Common myeloid progenitor, CD34-positive (primary cell): ENCODE data around the gene TTC23.

ENCODE experiments used
- CTCF ChIA-PET: fragments of 350-600 bp; sonication (Branson Sonifier 250); formaldehyde crosslinking; loops from one replicate; lab custom pipeline; 2021; ENCODE audit warnings: antibody characterized with exemption; lab: Charles Lee
- POLR2A ChIA-PET: fragments of 350-600 bp; sonication (Branson Sonifier 250); formaldehyde crosslinking; loops from one replicate; lab custom pipeline; 2021; ENCODE audit warnings: antibody characterized with exemption; lab: Charles Lee
- DNase-seq, 3 donors: peaks; one replicate each; pipeline versions ENCODE4 v3.0.0 to v3.0.0-alpha.2; 2013
- H3K27ac ChIP-seq, 2 experiments: 1 replicate in 1 of 2; 2 replicates in 1 of 2; pipeline ENCODE4 v1.7.0; 2013; ENCODE audit warnings: inconsistent platforms in 2 of 2, low read length in 2 of 2, mild to moderate bottlenecking in 2 of 2, low read depth in 1 of 2, moderate library complexity in 1 of 2; ENCODE audit not compliant: severe bottlenecking in 2 of 2, insufficient read depth in 1 of 2, poor library complexity in 1 of 2
- H3K27me3 ChIP-seq, 5 experiments: replicated peaks in 2 of 5; 1 replicate in 3 of 5; 2 replicates in 2 of 5; pipeline versions ENCODE4 v1.6.1 to v1.7.0; 2013; ENCODE audit warnings: low read length in 4 of 5, mild to moderate bottlenecking in 2 of 5, moderate library complexity in 2 of 5, inconsistent platforms in 1 of 5; ENCODE audit not compliant: insufficient read depth in 5 of 5, control insufficient read depth in 4 of 5
- H3K36me3 ChIP-seq, 4 experiments: 1 replicate in 2 of 4; 2 replicates in 2 of 4; pipeline versions ENCODE4 v1.6.1 to v1.7.0; 2013; ENCODE audit warnings: low read length in 3 of 4, control low read depth in 1 of 4, mild to moderate bottlenecking in 1 of 4; ENCODE audit not compliant: control insufficient read depth in 4 of 4, insufficient read depth in 4 of 4
- H3K4me1 ChIP-seq, 4 experiments: 1 replicate in 3 of 4; 2 replicates in 1 of 4; pipeline versions ENCODE4 v1.6.1 to v1.7.1; 2013; ENCODE audit warnings: low read length in 3 of 4, mild to moderate bottlenecking in 3 of 4, control low read depth in 1 of 4, inconsistent platforms in 1 of 4, moderate library complexity in 1 of 4; ENCODE audit not compliant: control insufficient read depth in 4 of 4, insufficient read depth in 4 of 4; ENCODE audit errors: control extremely low read depth in 1 of 4
- H3K4me3 ChIP-seq, 7 experiments: 1 replicate in 4 of 7; 2 replicates in 3 of 7; pipeline versions ENCODE4 v1.5.1 to v1.7.0; 2013; ENCODE audit warnings: mild to moderate bottlenecking in 7 of 7, low read length in 6 of 7, moderate library complexity in 6 of 7, inconsistent platforms in 2 of 7, low read depth in 2 of 7, control low read depth in 1 of 7; ENCODE audit not compliant: insufficient read depth in 4 of 7, control insufficient read depth in 1 of 7; ENCODE audit errors: extremely low read depth in 1 of 7
- H3K9me3 ChIP-seq, 5 experiments: 1 replicate in 4 of 5; 2 replicates in 1 of 5; pipeline versions ENCODE4 v1.6.1 to v1.7.1; 2013; ENCODE audit warnings: low read length in 4 of 5, mild to moderate bottlenecking in 2 of 5, inconsistent platforms in 1 of 5, low read depth in 1 of 5, moderate library complexity in 1 of 5; ENCODE audit not compliant: control insufficient read depth in 4 of 5, insufficient read depth in 2 of 5; ENCODE audit errors: control extremely low read depth in 1 of 5
- WGBS: methylation state at CpG from one replicate; pipeline ENCODE4 v1.1.5; 2013; ENCODE audit not compliant: insufficient coverage; 5-methylcytosine and 5-hydroxymethylcytosine counted together

The TTC23 gene

DNA sequence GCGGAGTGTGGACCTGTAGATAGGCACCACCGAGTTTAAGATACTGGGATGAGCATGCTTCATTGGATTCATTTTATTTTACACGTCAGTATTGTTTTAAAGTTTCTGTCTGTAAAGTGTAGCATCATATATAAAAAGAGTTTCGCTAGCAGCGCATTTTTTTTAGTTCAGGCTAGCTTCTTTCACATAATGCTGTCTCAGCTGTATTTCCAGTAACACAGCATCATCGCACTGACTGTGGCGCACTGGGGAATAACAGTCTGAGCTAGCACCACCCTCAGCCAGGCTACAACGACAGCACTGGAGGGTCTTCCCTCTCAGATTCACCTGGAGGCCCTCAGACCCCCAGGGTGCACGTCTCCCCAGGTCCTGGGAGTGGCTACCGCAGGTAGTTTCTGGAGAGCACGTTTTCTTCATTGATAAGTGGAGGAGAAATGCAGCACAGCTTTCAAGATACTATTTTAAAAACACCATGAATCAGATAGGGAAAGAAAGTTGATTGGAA is 115.0 kb downstream of the TTC23 start:
- POLR2A ChIA-PET = no interaction called here

DNA sequence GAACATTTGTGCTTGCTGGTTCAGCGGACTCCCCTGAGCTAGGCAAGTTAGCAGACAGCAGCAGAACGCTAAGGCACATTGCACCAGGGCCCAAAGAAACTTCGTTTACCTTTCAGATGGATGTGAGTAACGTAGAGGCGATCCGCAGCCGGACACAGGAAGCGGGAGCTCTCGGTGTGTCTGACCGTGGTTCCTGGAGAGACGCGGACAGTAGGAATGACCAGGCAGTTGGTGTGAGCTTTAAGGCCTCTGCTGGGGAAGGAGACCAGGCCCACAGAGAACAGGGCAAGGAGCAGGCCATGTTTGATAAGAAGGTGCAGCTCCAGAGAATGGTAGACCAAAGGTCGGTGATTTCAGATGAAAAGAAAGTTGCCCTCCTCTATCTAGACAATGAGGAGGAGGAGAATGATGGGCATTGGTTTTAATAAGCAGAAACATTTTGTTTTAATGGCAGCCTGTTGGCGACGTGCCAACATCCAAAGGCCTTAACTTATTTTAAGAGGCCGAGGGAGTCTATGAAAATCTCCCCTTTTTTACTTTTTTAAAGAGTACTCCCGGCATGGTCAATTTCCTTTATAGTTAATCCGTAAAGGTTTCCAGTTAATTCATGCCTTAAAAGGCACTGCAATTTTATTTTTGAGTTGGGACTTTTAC is 116.6 kb downstream of the TTC23 start:
- ChIA-PET POLR2A (no interaction called here), CTCF (no interaction called here)
- peaks cover 0 to 5% (median 0%) of the 10 kb centered on the region in 4 experiments for H3K36me3 ChIP-seq

More for the DNA sequence above, 115.0 kb downstream of the TTC23 start:
- CTCF ChIA-PET = no interaction called here
- H3K9me3 ChIP-seq = no peaks in the 10 kb centered on the region
- no peaks in the 10 kb centered on the region for H3K27me3 ChIP-seq
- 86% methylated on average over 6 of the region's 11 CpGs for WGBS
- H3K4me1 ChIP-seq = no peaks in the 10 kb centered on the region
- no peak overlapping the region for H3K27ac ChIP-seq
- H3K4me3 ChIP-seq = no peak overlapping the region
- DNase-seq = no peak
- H3K36me3 ChIP-seq = peaks cover 0 to 5% (median 0%) of the 10 kb centered on the region in 4 experiments

DNA sequence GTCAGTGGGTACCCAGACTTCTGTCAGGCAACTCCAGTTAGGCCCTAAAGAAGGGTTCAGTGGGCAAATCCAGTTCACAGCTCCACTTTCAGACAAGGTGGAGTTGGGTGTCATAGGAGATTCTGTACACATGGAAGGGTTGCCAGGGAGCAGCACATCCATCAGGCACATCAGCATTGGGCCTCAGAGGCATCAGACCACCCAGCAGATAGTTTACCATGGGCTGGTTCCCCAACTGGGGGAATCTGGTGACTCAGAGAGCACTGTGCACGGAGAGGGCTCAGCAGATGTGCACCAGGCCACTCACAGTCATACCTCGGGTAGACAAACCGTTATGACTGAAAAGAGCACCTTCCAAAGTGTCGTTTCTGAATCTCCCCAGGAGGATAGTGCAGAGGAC is 117.3 kb downstream of the TTC23 start:
- WGBS = 94% methylated on average over 4 of the region's 4 CpGs
- H3K27me3 ChIP-seq = no peaks in the 10 kb centered on the region
- DNase-seq = no peak
- no peak overlapping the region for H3K27ac ChIP-seq
- H3K4me3 ChIP-seq = no peak overlapping the region
- no peaks in the 10 kb centered on the region for H3K9me3 ChIP-seq
- H3K36me3 ChIP-seq = peaks cover 0 to 4% (median 0%) of the 10 kb centered on the region in 4 experiments
- ChIA-PET POLR2A (no interaction called here), CTCF (no interaction called here)
- H3K4me1 ChIP-seq = no peaks in the 10 kb centered on the region

More for the DNA sequence above, 116.6 kb downstream of the TTC23 start:
- H3K27me3 ChIP-seq = no peaks in the 10 kb centered on the region
- no peaks in the 10 kb centered on the region for H3K4me1 ChIP-seq
- no peak for DNase-seq
- H3K4me3 ChIP-seq = no peak overlapping the region
- no peak overlapping the region for H3K27ac ChIP-seq
- 97% methylated on average over 18 of the region's 18 CpGs for WGBS
- H3K9me3 ChIP-seq = no peaks in the 10 kb centered on the region

DNA sequence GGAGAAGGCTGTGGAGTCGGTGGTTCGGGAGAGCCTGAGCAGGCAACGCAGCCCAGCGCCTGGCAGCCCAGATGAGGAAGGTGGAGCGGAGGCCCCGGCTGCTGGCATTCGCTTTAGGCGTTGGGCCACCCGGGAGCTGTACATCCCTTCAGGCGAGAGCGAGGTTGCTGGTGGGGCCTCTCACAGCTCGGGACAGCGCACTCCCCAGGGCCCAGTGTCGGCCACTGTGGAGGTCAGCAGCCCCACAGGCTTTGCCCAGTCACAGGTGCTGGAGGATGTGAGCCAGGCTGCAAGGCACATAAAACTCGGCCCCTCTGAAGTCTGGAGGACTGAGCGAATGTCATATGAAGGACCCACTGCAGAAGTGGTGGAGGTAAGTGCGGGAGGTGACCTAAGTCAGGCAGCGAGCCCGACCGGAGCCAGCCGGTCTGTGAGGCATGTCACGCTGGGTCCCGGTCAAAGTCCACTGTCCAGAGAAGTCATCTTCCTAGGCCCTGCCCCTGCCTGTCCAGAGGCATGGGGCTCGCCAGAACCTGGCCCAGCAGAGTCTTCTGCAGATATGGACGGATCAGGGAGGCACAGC is 117.8 kb downstream of the TTC23 start:
- ChIA-PET POLR2A (no interaction called here), CTCF (no interaction called here)
- Histone ChIP-seq H3K27ac (no peak overlapping the region), H3K36me3 (no peaks in the 10 kb centered on the region), H3K27me3 (no peaks in the 10 kb centered on the region), H3K9me3 (no peaks in the 10 kb centered on the region), H3K4me1 (no peaks in the 10 kb centered on the region), H3K4me3 (no peak overlapping the region)
- no peak for DNase-seq
- WGBS = 98% methylated on average over 25 of the region's 25 CpGs

DNA sequence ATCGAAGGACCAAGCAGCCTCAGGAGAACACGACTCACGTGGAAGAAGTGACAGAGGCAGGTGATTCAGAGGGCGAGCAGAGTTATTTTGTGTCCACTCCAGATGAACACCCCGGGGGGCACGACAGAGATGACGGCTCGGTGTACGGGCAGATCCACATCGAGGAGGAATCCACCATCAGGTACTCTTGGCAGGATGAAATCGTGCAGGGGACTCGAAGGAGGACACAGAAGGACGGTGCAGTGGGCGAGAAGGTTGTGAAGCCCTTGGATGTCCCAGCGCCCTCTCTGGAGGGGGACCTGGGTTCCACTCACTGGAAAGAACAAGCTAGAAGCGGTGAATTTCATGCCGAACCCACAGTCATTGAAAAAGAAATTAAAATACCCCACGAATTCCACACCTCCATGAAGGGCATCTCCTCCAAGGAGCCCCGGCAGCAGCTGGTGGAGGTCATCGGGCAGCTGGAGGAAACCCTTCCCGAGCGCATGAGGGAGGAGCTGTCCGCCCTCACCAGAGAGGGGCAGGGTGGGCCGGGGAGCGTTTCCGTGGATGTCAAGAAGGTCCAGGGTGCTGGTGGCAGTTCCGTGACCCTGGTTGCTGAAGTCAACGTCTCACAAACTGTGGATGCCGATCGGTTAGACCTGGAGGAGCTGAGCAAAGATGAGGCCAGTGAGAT is 118.5 kb downstream of the TTC23 start:
- POLR2A ChIA-PET = no interaction called here
- no peak for DNase-seq
- CTCF ChIA-PET = no interaction called here
- 98% methylated on average over 30 of the region's 30 CpGs for WGBS
- Histone ChIP-seq H3K9me3 (no peaks in the 10 kb centered on the region), H3K27me3 (no peaks in the 10 kb centered on the region), H3K4me1 (no peaks in the 10 kb centered on the region), H3K27ac (no peak overlapping the region), H3K36me3 (no peaks in the 10 kb centered on the region), H3K4me3 (no peak overlapping the region)

DNA sequence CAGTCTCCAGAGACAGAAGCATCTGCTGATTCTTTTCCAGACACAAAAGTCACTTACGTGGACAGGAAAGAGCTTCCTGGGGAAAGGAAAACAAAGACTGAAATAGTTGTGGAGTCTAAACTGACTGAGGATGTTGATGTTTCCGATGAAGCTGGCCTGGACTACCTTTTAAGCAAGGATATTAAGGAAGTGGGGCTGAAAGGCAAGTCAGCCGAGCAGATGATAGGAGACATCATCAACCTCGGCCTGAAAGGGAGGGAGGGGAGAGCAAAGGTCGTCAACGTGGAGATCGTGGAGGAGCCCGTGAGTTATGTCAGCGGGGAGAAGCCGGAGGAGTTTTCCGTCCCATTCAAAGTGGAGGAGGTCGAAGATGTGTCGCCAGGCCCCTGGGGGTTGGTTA is 119.1 kb downstream of the TTC23 start:
- WGBS = 65% methylated on average over 5 of the region's 13 CpGs
- no peak for DNase-seq
- Histone ChIP-seq H3K36me3 (no peaks in the 10 kb centered on the region), H3K9me3 (no peaks in the 10 kb centered on the region), H3K4me3 (no peak overlapping the region), H3K27me3 (no peaks in the 10 kb centered on the region), H3K27ac (no peak overlapping the region), H3K4me1 (no peaks in the 10 kb centered on the region)
- ChIA-PET POLR2A (no interaction called here), CTCF (no interaction called here)

DNA sequence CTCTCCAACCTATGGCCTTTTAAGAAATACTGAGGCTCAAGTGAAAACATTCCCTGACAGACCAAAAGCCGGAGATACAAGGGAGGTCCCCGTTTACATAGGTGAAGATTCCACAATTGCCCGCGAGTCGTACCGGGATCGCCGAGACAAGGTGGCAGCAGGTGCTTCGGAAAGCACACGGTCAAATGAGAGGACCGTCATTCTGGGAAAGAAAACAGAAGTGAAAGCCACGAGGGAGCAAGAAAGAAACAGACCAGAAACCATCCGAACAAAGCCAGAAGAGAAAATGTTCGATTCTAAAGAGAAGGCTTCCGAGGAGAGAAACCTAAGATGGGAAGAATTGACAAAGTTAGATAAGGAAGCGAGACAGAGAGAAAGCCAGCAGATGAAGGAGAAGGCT is 119.7 kb downstream of the TTC23 start:
- H3K36me3 ChIP-seq = no peaks in the 10 kb centered on the region
- no peaks in the 10 kb centered on the region for H3K9me3 ChIP-seq
- no peak for DNase-seq
- POLR2A ChIA-PET = no interaction called here
- H3K27me3 ChIP-seq = peaks cover 0 to under 1% (median 0%) of the 10 kb centered on the region in 5 experiments
- 94% methylated on average over 16 of the region's 16 CpGs for WGBS
- no peak overlapping the region for H3K4me3 ChIP-seq
- H3K27ac ChIP-seq = no peak overlapping the region
- CTCF ChIA-PET = no interaction called here
- H3K4me1 ChIP-seq = peaks cover 0 to under 1% (median 0%) of the 10 kb centered on the region in 4 experiments
